ENCODE data around the gene SOHLH1.
A peak's percentile ranks its signal among the peaks of the same experiment; 100 is the strongest.

SOHLH1 gene

DNA sequence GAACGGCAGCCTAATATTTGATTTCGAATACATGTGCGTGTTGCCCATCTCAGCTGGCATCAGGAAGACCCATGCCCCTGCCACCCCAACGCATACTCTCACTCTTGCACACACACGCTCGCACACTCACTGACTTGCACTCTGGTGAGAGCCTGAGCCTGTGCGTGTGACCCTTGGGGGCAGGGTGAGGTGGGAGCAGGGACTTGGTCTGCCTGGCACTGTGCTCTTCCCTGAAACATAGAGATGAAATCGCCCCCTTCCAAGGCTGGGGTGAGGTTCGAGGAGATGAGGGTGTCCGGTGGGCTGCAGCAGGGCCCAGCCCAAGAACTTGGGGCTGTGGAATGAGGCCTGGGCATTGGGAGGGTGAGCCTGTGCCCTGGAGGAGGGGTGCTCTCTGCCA, 35.0 kb downstream of the SOHLH1 start:
- Histone ChIP-seq H3K4me1 (ENCODE audit: control insufficient read depth, insufficient read depth, low read length) (peaks cover 3% of the 10 kb centered on the region), H3K36me3 (ENCODE audit: control insufficient read depth, insufficient read depth, low read length, severe bottlenecking) (no peaks in the 10 kb centered on the region), H3K27me3 (replicated peaks; ENCODE audit: control insufficient read depth, insufficient read depth, low read length) (peaks cover 4% of the 10 kb centered on the region), H3K9ac (ENCODE audit: low read length) (no peak overlapping the region), H3K9me3 (ENCODE audit: control insufficient read depth, low read length) (peaks cover 5% of the 10 kb centered on the region), H3K4me3 (ENCODE audit: low read length) (no peak overlapping the region)
- DNase-seq (ENCODE audit: low read depth) = no peak

- Histone ChIP-seq H3K27me3 (replicated peaks; ENCODE audit: control insufficient read depth, insufficient read depth, low read length) (peaks cover 4% of the 10 kb centered on the region), H3K4me1 (ENCODE audit: control insufficient read depth, insufficient read depth, low read length) (peaks cover 3% of the 10 kb centered on the region), H3K9ac (ENCODE audit: low read length) (no peak overlapping the region), H3K36me3 (ENCODE audit: control insufficient read depth, insufficient read depth, low read length, severe bottlenecking) (no peaks in the 10 kb centered on the region), H3K4me3 (ENCODE audit: low read length) (no peak overlapping the region), H3K9me3 (ENCODE audit: control insufficient read depth, low read length) (peaks cover under 1% of the 10 kb centered on the region)
- no peak for DNase-seq (ENCODE audit: low read depth)
Measured at GRCh38 chr9:135663857-135664256, 35.4 kb downstream of the SOHLH1 start.

GRCh38 chr9:135663451-135663770, 35.9 kb downstream of the SOHLH1 start:
- no peaks in the 10 kb centered on the region for H3K9me3 ChIP-seq (ENCODE audit: control insufficient read depth, low read length)
- no peak for DNase-seq (ENCODE audit: low read depth)

GRCh38 chr9:135662758-135663450, 36.4 kb downstream of the SOHLH1 start, which contains the start of gene LCN9:
Gene LCN9, plus strand, starts transcription at chr9:135663309. Its CDS starts 13 bp downstream, at chr9:135663322.
- H3K9me3 ChIP-seq (ENCODE audit: control insufficient read depth, low read length) = no peaks in the 10 kb centered on the region
- H3K36me3 ChIP-seq (ENCODE audit: control insufficient read depth, insufficient read depth, low read length, severe bottlenecking) = no peaks in the 10 kb centered on the region
- H3K4me1 ChIP-seq (ENCODE audit: control insufficient read depth, insufficient read depth, low read length) = peaks cover 3% of the 10 kb centered on the region
- H3K27me3 ChIP-seq (replicated peaks; ENCODE audit: control insufficient read depth, insufficient read depth, low read length) = peaks cover 4% of the 10 kb centered on the region
- no peak within 1 kb of the TSS for H3K4me3 ChIP-seq (ENCODE audit: low read length)
- H3K9ac ChIP-seq (ENCODE audit: low read length) = no peak within 1 kb of the TSS
- peak; percentile 22 for DNase-seq (ENCODE audit: low read depth)

More at GRCh38 chr9:135663451-135663770, 35.9 kb downstream of the SOHLH1 start:
- Histone ChIP-seq H3K4me1 (ENCODE audit: control insufficient read depth, insufficient read depth, low read length) (peaks cover 3% of the 10 kb centered on the region), H3K9ac (ENCODE audit: low read length) (no peak overlapping the region), H3K36me3 (ENCODE audit: control insufficient read depth, insufficient read depth, low read length, severe bottlenecking) (no peaks in the 10 kb centered on the region), H3K4me3 (ENCODE audit: low read length) (no peak overlapping the region), H3K27me3 (replicated peaks; ENCODE audit: control insufficient read depth, insufficient read depth, low read length) (peaks cover 4% of the 10 kb centered on the region)

DNA sequence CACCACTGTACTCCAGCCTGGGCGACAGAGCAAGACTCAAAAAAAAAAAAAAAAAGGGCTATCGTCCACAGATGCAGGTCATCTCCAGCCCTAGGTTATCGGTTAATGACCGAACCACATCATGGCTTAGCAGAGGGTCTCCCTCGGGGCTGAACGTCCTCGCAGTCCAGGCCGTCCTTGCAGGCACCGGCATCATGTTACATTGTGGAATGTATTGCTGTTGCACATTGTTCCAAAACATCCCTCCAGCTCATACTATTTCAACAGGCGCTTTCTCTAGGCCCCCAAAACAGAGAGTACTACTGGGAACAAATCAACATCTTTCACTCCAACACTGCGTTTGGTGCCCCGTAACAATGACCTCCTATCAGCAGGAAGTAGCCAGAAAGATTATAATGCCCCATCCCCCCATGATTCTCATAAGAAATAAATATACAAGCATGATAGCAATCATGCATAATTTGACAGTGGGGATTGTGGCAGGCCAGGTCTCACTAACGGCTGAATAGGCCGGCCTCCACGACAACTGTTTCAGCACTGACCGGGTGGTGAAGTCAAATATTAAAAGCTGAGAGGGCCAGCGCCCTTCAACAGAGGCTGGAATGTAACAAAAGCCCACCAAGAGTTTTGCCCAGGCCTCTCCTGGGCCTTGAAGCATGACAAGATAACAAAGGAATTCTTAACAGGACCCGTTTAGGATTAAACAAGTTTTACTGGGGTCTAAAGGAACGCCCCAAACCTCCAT, 37.3 kb downstream of the SOHLH1 start:
- peak; percentile 7 for DNase-seq (ENCODE audit: low read depth)
- H3K9ac ChIP-seq (ENCODE audit: low read length) = no peak overlapping the region
- H3K4me1 ChIP-seq (ENCODE audit: control insufficient read depth, insufficient read depth, low read length) = peaks cover 3% of the 10 kb centered on the region
- no peaks in the 10 kb centered on the region for H3K36me3 ChIP-seq (ENCODE audit: control insufficient read depth, insufficient read depth, low read length, severe bottlenecking)
- H3K4me3 ChIP-seq (ENCODE audit: low read length) = no peak overlapping the region
- peaks cover 8% of the 10 kb centered on the region for H3K27me3 ChIP-seq (replicated peaks; ENCODE audit: control insufficient read depth, insufficient read depth, low read length)
- H3K9me3 ChIP-seq (ENCODE audit: control insufficient read depth, low read length) = no peaks in the 10 kb centered on the region

GRCh38 chr9:135660407-135660806, 38.9 kb downstream of the SOHLH1 start:
- H3K4me3 ChIP-seq (ENCODE audit: low read length) = no peak overlapping the region
- DNase-seq (ENCODE audit: low read depth) = no peak
- no peaks in the 10 kb centered on the region for H3K36me3 ChIP-seq (ENCODE audit: control insufficient read depth, insufficient read depth, low read length, severe bottlenecking)
- peaks cover 3% of the 10 kb centered on the region for H3K4me1 ChIP-seq (ENCODE audit: control insufficient read depth, insufficient read depth, low read length)
- no peak overlapping the region for H3K9ac ChIP-seq (ENCODE audit: low read length)
- H3K9me3 ChIP-seq (ENCODE audit: control insufficient read depth, low read length) = no peaks in the 10 kb centered on the region
- H3K27me3 ChIP-seq (replicated peaks; ENCODE audit: control insufficient read depth, insufficient read depth, low read length) = peaks cover 8% of the 10 kb centered on the region

DNA sequence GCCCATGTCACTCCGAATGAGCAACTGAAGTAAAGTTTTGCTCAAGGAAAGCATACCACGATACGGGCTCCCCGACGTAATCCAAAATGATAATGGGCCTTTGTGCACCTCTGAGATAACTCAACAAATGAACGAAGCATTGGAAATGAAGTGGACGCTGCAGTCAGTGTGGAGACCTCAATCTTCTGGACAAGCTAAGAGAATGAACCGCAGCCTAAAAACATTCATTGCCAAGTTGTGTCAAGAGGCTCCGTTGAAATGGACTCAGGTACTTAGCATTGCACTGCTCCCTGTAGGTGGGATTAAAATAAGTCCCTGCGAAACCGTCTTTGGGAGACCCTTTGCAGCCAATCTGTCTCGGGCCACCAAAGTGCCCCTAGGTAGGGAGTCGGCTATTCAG, 40.0 kb downstream of the SOHLH1 start:
- no peaks in the 10 kb centered on the region for H3K9me3 ChIP-seq (ENCODE audit: control insufficient read depth, low read length)
- H3K9ac ChIP-seq (ENCODE audit: low read length) = no peak overlapping the region
- DNase-seq (ENCODE audit: low read depth) = no peak
- peaks cover 3% of the 10 kb centered on the region for H3K4me1 ChIP-seq (ENCODE audit: control insufficient read depth, insufficient read depth, low read length)
- H3K36me3 ChIP-seq (ENCODE audit: control insufficient read depth, insufficient read depth, low read length, severe bottlenecking) = no peaks in the 10 kb centered on the region
- H3K27me3 ChIP-seq (replicated peaks; ENCODE audit: control insufficient read depth, insufficient read depth, low read length) = peaks cover 8% of the 10 kb centered on the region
- H3K4me3 ChIP-seq (ENCODE audit: low read length) = no peak overlapping the region

DNA sequence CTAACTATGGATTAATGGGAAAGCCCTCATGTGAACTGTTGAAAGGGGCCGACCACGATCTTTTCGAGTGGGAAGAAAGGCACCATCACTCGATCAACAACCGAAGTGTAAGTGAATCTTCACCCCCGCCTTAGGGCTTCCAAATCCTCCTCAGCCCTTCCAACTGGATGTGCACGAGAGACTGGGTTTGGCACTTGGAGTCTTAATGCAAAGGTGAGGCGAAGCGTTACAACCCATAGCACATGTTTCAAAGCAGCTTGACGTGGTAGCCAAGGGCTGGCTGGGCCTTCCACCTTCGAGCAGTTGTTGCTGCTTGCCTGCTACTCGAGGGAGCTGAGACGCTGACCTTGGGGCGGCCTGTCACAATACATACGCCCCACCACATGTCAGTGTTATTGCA, 41.9 kb downstream of the SOHLH1 start:
- no peak overlapping the region for H3K9ac ChIP-seq (ENCODE audit: low read length)
- H3K36me3 ChIP-seq (ENCODE audit: control insufficient read depth, insufficient read depth, low read length, severe bottlenecking) = no peaks in the 10 kb centered on the region

DNA sequence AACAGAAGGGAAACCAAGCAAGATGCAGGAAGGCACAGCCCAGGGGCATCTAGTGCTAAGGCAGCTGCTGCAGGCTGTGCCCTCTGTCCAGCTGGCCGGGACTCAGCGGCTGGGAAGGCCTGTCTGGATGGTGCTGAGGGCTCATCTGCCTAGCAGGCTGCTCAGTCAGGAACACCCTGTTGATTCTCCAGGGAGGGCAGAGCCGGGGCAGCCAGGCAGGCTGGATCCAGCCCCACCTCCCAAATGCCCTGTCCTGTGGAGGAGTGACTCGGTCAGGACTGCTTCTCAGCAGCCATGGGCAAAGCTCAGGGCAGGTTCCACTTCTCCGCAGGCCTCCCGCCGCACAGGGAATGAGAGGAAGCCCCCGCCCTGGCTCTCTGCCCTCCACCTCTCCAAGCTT, 44.0 kb downstream of the SOHLH1 start:
- Histone ChIP-seq H3K36me3 (ENCODE audit: control insufficient read depth, insufficient read depth, low read length, severe bottlenecking) (no peaks in the 10 kb centered on the region), H3K9ac (ENCODE audit: low read length) (no peak overlapping the region), H3K9me3 (ENCODE audit: control insufficient read depth, low read length) (no peaks in the 10 kb centered on the region), H3K4me1 (ENCODE audit: control insufficient read depth, insufficient read depth, low read length) (no peaks in the 10 kb centered on the region), H3K27me3 (replicated peaks; ENCODE audit: control insufficient read depth, insufficient read depth, low read length) (peaks cover 4% of the 10 kb centered on the region), H3K4me3 (ENCODE audit: low read length) (no peak overlapping the region)
- no peak for DNase-seq (ENCODE audit: low read depth)

More for the DNA sequence above, 41.9 kb downstream of the SOHLH1 start:
- no peak for DNase-seq (ENCODE audit: low read depth)
- Histone ChIP-seq H3K4me1 (ENCODE audit: control insufficient read depth, insufficient read depth, low read length) (no peaks in the 10 kb centered on the region), H3K27me3 (replicated peaks; ENCODE audit: control insufficient read depth, insufficient read depth, low read length) (peaks cover 4% of the 10 kb centered on the region), H3K9me3 (ENCODE audit: control insufficient read depth, low read length) (no peaks in the 10 kb centered on the region), H3K4me3 (ENCODE audit: low read length) (no peak overlapping the region)

DNA sequence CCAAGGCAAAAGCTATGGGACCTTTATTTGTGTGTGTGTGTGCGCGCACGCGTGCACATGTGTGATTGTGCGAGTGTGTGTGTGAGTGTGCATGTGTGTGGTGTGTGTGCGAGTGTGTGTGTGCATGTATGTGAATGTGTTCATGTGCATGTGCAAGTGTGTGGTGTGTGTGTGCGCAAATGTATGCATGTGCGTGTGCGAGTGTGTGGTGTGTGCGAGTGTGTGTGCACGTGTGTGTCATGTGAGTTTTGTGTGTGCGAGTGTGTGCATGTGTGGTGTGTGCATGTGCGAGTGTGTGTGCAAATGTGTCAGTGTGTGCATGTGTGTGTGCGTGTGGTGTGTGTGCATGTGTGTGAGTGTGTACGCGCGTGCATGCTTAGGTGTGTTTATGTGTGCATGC, 48.9 kb downstream of the SOHLH1 start:
- H3K36me3 ChIP-seq (ENCODE audit: control insufficient read depth, insufficient read depth, low read length, severe bottlenecking) = no peaks in the 10 kb centered on the region
- H3K4me3 ChIP-seq (ENCODE audit: low read length) = no peak overlapping the region
- H3K9me3 ChIP-seq (ENCODE audit: control insufficient read depth, low read length) = peaks cover 46% of the 10 kb centered on the region
- H3K27me3 ChIP-seq (replicated peaks; ENCODE audit: control insufficient read depth, insufficient read depth, low read length) = no peaks in the 10 kb centered on the region
- no peak overlapping the region for H3K9ac ChIP-seq (ENCODE audit: low read length)
- no peaks in the 10 kb centered on the region for H3K4me1 ChIP-seq (ENCODE audit: control insufficient read depth, insufficient read depth, low read length)
- DNase-seq (ENCODE audit: low read depth) = no peak

- H3K9me3 ChIP-seq (ENCODE audit: control insufficient read depth, low read length) = peaks cover 55% of the 10 kb centered on the region
- H3K4me3 ChIP-seq (ENCODE audit: low read length) = no peak overlapping the region
Measured at GRCh38 chr9:135649508-135649907, 49.8 kb downstream of the SOHLH1 start.

More at GRCh38 chr9:135649508-135649907, 49.8 kb downstream of the SOHLH1 start:
- Histone ChIP-seq H3K9ac (ENCODE audit: low read length) (no peak overlapping the region), H3K4me1 (ENCODE audit: control insufficient read depth, insufficient read depth, low read length) (no peaks in the 10 kb centered on the region), H3K36me3 (ENCODE audit: control insufficient read depth, insufficient read depth, low read length, severe bottlenecking) (no peaks in the 10 kb centered on the region), H3K27me3 (replicated peaks; ENCODE audit: control insufficient read depth, insufficient read depth, low read length) (no peaks in the 10 kb centered on the region)
- no peak for DNase-seq (ENCODE audit: low read depth)
